Stimulated activated naive B cell treated with anti-CD40 and anti-IgM and Interleukin-4, amounts not matched to agents 10 μg/mL and 1 μg/mL and 100 μg/mL, for 72 hours (primary cell): ENCODE data around the gene AUH.

Experiments used
- ATAC-seq, 2 donors: fragments of 150-1000 bp; cut with Tn5 transposase; replicated peaks; 2 replicates each; pipeline ENCODE4 v1.10.0; 2021; ENCODE audit warnings: moderate library complexity in 1 of 2
- DNase-seq: peaks from one replicate; pipeline ENCODE4 v3.0.0; 2021
- H3K27ac Mint-ChIP-seq: one replicate; pipeline ENCODE4 v1.8.0; 2022; ENCODE audit warnings: mild to moderate bottlenecking, mixed read lengths
- H3K27me3 Mint-ChIP-seq, 2 donors: one replicate each; pipeline ENCODE4 v1.8.0; 2022; ENCODE audit warnings: mixed read lengths in 2 of 2
- H3K36me3 Mint-ChIP-seq, 2 donors: one replicate each; pipeline ENCODE4 v1.8.0; 2022; ENCODE audit warnings: mixed read lengths in 2 of 2, mild to moderate bottlenecking in 1 of 2
- H3K4me1 Mint-ChIP-seq, 2 donors: one replicate each; pipeline ENCODE4 v1.8.0; 2022; ENCODE audit warnings: mixed read lengths in 2 of 2, mild to moderate bottlenecking in 1 of 2
- H3K4me3 Mint-ChIP-seq, 2 donors: one replicate each; pipeline ENCODE4 v1.8.0; 2022; ENCODE audit warnings: mild to moderate bottlenecking in 2 of 2, mixed read lengths in 2 of 2, moderate library complexity in 1 of 2
- H3K9me3 Mint-ChIP-seq, 2 donors: one replicate each; pipeline ENCODE4 v1.8.0; 2022; ENCODE audit warnings: mixed read lengths in 2 of 2, mild to moderate bottlenecking in 1 of 2

The AUH gene, protein sequence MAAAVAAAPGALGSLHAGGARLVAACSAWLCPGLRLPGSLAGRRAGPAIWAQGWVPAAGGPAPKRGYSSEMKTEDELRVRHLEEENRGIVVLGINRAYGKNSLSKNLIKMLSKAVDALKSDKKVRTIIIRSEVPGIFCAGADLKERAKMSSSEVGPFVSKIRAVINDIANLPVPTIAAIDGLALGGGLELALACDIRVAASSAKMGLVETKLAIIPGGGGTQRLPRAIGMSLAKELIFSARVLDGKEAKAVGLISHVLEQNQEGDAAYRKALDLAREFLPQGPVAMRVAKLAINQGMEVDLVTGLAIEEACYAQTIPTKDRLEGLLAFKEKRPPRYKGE

DNA sequence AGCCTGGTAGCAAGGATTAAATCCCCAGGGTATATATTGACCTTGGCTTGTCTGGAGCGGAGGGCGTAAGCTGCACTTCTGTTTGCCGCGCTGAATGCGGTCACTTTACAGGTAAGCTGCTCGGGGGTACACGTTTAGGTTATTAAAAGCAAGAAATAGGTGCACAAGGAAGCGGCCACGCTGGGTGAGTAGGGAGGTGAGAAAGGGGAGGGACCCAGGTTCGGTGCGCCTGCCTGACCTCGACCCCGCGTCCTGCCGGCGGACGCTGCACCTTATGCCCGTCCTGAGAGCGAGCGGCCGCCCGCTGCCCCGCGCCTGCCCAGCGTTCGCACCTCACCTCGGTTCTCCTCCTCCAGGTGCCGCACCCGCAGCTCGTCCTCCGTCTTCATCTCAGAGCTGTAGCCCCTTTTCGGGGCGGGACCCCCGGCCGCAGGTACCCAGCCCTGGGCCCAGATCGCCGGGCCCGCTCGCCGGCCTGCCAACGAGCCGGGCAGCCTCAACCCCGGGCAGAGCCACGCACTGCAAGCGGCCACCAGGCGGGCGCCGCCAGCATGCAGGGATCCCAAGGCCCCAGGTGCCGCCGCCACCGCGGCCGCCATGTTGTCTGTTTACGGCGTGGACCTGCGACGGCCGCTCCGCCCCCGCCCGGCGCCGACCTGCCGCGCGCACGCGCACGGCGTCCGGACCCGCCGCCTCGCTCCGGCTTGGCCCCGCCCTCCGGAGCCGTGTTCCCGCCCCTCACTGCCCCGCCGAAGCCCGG, at the start of gene AUH:
Gene AUH (minus strand): TSS at position 628 of the 760 bp plus-strand sequence. CDS start 29 bp downstream, at position 599.
- peaks cover 44 to 49% of the 10 kb centered on the region in 2 donors for H3K36me3 Mint-ChIP-seq

GRCh38 chr9:91411096-91411771, 49.5 kb upstream of the AUH start:
- no peak overlapping the region for H3K27ac Mint-ChIP-seq
- peaks cover 58 to 74% of the 10 kb centered on the region in 2 donors for H3K36me3 Mint-ChIP-seq
- no peaks in the 10 kb centered on the region for H3K9me3 Mint-ChIP-seq
- no peaks in the 10 kb centered on the region for H3K27me3 Mint-ChIP-seq
- H3K4me3 Mint-ChIP-seq: no peak overlapping the region
- DNase-seq: no peak
- ATAC-seq: no peak
- H3K4me1 Mint-ChIP-seq: peaks cover 24 to 47% of the 10 kb centered on the region in 2 donors

More for the DNA sequence above, at the start of gene AUH:
- Mint-ChIP-seq H3K4me3 (peak within 1 kb of the TSS; percentile 89 to 96), H3K4me1 (peaks cover 28 to 53% of the 10 kb centered on the region in 2 donors), H3K9me3 (peaks cover 0 to 5% of the 10 kb centered on the region in 2 donors), H3K27ac (peak within 1 kb of the TSS; percentile 98), H3K27me3 (no peaks in the 10 kb centered on the region)
- ATAC-seq: peak; percentile 70 to 78
- peak; percentile 85 for DNase-seq

- H3K27ac Mint-ChIP-seq: no peak overlapping the region
Measured at GRCh38 chr9:91410161-91410560, 48.4 kb upstream of the AUH start.

GRCh38 chr9:91408475-91408874, 46.8 kb upstream of the AUH start:
- peaks cover 57 to 74% of the 10 kb centered on the region in 2 donors for H3K36me3 Mint-ChIP-seq
- H3K27me3 Mint-ChIP-seq: no peaks in the 10 kb centered on the region
- no peak for ATAC-seq
- peaks cover 16 to 38% of the 10 kb centered on the region in 2 donors for H3K4me1 Mint-ChIP-seq
- H3K9me3 Mint-ChIP-seq: no peaks in the 10 kb centered on the region
- H3K4me3 Mint-ChIP-seq: no peak overlapping the region
- no peak overlapping the region for H3K27ac Mint-ChIP-seq
- DNase-seq: no peak

More at GRCh38 chr9:91410161-91410560, 48.4 kb upstream of the AUH start:
- H3K9me3 Mint-ChIP-seq: no peaks in the 10 kb centered on the region
- no peaks in the 10 kb centered on the region for H3K27me3 Mint-ChIP-seq
- H3K4me3 Mint-ChIP-seq: no peak overlapping the region
- H3K36me3 Mint-ChIP-seq: peaks cover 55 to 76% of the 10 kb centered on the region in 2 donors
- no peak for DNase-seq
- no peak for ATAC-seq
- peaks cover 20 to 40% of the 10 kb centered on the region in 2 donors for H3K4me1 Mint-ChIP-seq

DNA sequence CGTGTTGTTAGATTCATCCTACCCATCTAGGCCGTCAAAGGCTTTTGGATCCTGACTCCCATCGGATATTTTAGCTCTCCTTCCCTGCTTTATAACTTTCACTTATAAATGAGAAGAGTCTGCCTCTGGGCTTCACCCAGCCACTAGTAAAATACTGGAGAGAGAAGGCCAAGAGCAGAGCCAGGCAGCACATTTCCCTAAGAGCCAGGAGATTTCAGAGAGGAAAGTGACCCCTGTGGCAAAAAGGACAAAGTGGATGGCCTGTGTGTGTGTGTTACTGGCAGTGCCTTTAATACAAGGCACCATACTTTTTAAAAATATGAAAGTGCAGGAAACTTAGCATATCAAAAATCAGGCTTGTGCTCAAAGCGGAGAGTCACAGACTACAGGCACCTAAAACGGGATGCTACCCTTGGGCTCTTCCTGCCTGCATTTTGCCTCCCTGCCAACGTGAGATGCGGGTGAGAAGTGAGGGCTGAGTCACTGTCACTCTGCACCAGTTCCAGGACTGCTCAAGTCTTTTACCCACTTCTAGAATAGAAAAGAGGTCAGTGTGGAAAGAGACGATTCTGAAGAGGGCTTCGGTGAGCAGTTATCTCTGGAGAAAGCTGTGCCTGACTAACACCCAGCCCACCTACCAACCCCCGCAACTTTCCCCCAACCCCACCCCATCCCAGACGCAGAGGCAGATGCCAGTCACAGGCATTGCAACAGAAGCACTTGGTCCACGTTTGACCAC, 46.0 kb upstream of the AUH start:
- ATAC-seq (no peak), DNase-seq (no peak)
- Mint-ChIP-seq H3K27ac (peak overlapping the region; percentile 80), H3K36me3 (peaks cover 57 to 74% of the 10 kb centered on the region in 2 donors), H3K27me3 (no peaks in the 10 kb centered on the region), H3K9me3 (no peaks in the 10 kb centered on the region), H3K4me1 (peaks cover 20 to 38% of the 10 kb centered on the region in 2 donors), H3K4me3 (peak overlapping the region in 1 of 2 donors; percentile 10)

- Mint-ChIP-seq H3K4me3 (no peak overlapping the region), H3K9me3 (peaks cover 0 to 1% of the 10 kb centered on the region in 2 donors), H3K36me3 (peaks cover 56 to 74% of the 10 kb centered on the region in 2 donors), H3K27ac (no peak overlapping the region), H3K27me3 (peaks cover 0 to 4% of the 10 kb centered on the region in 2 donors), H3K4me1 (peaks cover 16 to 27% of the 10 kb centered on the region in 2 donors)
- ATAC-seq (peak in 1 of 2 donors; percentile 29), DNase-seq (no peak)
Measured at GRCh38 chr9:91405343-91406077, 43.8 kb upstream of the AUH start.

DNA sequence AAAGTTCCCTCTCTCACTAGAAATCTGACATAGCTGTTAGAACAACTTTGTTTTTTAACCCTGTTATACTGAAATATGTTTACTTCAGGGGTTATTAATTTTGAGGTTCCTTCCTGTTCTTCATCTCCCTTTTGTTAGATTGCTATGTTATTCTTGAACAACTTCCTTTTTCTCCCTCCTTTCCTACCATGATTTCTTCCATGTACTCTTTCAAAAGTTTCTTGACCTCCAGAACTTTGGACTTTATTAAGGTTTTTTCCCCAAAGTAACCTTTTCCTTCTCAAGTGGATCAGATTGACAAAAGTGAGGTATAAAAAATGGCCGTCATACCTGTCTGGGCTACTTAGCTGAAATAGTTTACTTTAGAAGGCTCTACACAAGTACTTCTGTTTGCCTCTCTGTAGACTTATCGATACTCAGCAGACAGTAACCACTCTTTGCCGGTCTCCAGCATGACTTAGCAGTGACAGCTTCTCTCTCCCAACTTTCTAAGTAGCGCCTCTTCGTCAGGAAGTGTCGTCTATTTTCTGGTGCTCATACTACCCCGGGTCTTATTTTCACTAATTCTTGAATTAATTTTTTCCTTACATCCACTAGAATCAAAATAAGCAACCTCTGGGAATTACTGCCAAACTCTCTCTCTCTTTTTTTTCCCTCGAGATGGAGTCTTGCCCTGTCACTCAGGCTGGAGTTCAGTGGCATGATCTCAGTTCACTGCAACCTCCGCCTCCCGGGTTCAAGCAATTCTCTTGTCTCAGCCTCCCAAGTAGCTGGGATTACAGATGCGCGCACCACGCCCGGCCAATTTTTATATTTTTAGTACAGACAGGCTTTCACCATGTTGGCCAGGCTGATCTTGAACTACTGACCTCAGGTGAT, 42.2 kb upstream of the AUH start:
- peak overlapping the region; percentile 67 for H3K27ac Mint-ChIP-seq
- peaks cover 0 to 1% of the 10 kb centered on the region in 2 donors for H3K9me3 Mint-ChIP-seq
- H3K27me3 Mint-ChIP-seq: peaks cover 0 to 4% of the 10 kb centered on the region in 2 donors
- no peak overlapping the region for H3K4me3 Mint-ChIP-seq
- peaks cover 14 to 26% of the 10 kb centered on the region in 2 donors for H3K4me1 Mint-ChIP-seq
- DNase-seq: no peak
- ATAC-seq: peak in 1 of 2 donors; percentile 34
- H3K36me3 Mint-ChIP-seq: peaks cover 45 to 59% of the 10 kb centered on the region in 2 donors

GRCh38 chr9:91398926-91399325, 37.2 kb upstream of the AUH start:
- DNase-seq: no peak
- H3K36me3 Mint-ChIP-seq: peaks cover 16 to 31% of the 10 kb centered on the region in 2 donors
- peaks cover 0 to 4% of the 10 kb centered on the region in 2 donors for H3K27me3 Mint-ChIP-seq
- no peak overlapping the region for H3K4me3 Mint-ChIP-seq
- peaks cover 20 to 23% of the 10 kb centered on the region in 2 donors for H3K4me1 Mint-ChIP-seq
- no peak for ATAC-seq
- H3K27ac Mint-ChIP-seq: no peak overlapping the region
- peaks cover 0 to 1% of the 10 kb centered on the region in 2 donors for H3K9me3 Mint-ChIP-seq

DNA sequence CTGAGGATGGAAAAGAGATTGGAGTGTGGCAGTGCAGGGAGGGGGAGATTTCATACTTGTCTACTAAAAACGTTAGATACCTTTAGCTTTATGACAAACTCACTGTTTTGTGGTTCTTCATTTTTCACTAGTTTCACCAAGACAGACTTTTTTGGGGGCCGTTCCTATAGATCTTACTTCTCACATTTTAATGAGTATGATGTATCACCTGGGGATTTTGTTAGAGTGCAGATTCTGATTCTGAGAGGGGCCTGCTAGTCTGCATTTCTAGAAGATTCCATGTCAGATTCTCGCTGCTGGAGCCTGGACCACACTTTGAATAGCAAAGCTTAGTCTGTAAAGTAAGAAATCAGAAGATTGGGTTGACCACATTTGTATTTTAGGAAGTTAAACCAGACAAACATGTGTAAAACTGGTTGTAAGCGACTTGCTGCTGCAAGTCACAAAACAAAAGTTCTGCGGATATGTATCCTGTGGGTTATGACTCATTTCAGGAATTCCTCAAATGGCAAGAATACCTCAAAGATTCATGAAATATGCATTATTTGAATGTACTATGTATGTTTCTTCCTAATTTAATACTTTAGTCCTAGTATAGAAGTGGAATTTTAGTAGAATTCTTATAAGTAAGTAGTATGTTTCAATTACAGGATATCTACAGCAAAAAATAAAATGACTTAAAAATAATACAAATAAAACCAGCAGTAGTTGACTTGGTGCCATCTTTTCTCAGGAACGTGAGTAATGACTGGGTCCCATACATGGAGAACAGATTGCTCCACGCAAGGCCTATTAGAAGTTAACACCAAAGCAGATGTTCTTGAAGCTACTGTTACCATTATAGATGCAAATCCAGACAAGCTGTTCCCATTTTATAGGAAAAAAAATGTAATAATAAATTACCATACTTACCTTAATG, 34.1 kb upstream of the AUH start:
- ATAC-seq (peak; percentile 82 to 85), DNase-seq (no peak)
- Mint-ChIP-seq H3K4me1 (peaks cover 9% of the 10 kb centered on the region in 2 donors), H3K27ac (peak overlapping the region; percentile 63), H3K4me3 (peak overlapping the region; percentile 0 to 39), H3K9me3 (no peaks in the 10 kb centered on the region), H3K27me3 (no peaks in the 10 kb centered on the region), H3K36me3 (peaks cover 3 to 17% of the 10 kb centered on the region in 2 donors)

- Mint-ChIP-seq H3K36me3 (peaks cover 3 to 17% of the 10 kb centered on the region in 2 donors), H3K27ac (peak overlapping the region; percentile 63), H3K9me3 (no peaks in the 10 kb centered on the region), H3K4me3 (peak overlapping the region; percentile 0 to 39), H3K27me3 (no peaks in the 10 kb centered on the region), H3K4me1 (peaks cover 9% of the 10 kb centered on the region in 2 donors)
- ATAC-seq (peak; percentile 1 to 7), DNase-seq (no peak)
Measured at GRCh38 chr9:91395106-91395552, 33.4 kb upstream of the AUH start.

GRCh38 chr9:91393826-91394225, 32.1 kb upstream of the AUH start:
- Mint-ChIP-seq H3K27me3 (no peaks in the 10 kb centered on the region), H3K27ac (no peak overlapping the region), H3K9me3 (no peaks in the 10 kb centered on the region), H3K36me3 (peaks cover 2 to 14% of the 10 kb centered on the region in 2 donors), H3K4me3 (no peak overlapping the region), H3K4me1 (peaks cover 9% of the 10 kb centered on the region in 2 donors)
- ATAC-seq (no peak), DNase-seq (no peak)
